HG02588 (cell line): Measurements from ENCODE around the gene SH3TC1.

ENCODE experiments used
- ATAC-seq: cut with Tn5 transposase; IDR thresholded peaks from one replicate; pipeline ENCODE4 v1.9.1; 2021; ENCODE audit warnings: mild to moderate bottlenecking, moderate library complexity; ENCODE audit not compliant: unreplicated experiment

SH3TC1 gene

DNA sequence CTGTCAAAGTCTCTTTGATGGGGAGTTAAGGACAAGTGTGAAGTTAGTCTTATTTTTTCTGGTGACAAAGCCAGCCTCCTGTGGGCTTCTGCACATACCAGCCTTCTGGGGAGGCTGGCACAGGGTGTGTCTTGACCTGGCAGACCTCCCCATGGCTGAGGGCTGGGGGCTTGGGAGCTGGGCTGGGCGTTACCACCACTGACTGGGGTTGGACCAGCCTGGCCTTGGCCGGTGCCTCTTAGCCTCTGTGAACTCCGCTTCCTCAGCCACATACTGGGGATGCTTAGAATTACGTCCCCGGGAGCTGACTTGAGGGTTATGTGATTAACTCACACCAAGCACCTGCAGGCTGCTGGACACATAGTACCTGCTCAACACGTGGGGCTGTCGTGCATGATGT is 14.0 kb downstream of the SH3TC1 start:
- no peak for ATAC-seq

DNA sequence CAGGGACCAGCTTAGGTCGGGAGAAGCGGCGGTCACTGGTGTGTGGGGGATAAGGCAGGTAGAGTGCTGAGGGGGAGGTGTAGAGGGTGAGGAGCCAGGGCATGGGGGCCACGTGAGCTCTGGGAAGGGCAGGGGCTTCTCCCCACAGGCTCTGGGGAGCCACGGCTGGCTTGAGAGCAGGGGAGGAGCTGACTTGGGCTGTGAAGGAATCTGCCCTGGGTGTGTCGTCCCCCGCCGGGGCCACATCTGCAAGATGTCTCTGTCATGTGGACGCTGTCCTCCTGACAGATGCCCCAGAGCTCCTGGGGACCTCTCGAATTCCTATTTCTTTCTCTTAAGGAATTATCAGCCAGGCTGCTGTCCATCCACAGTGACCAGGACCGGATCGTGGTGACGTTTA is 15.0 kb downstream of the SH3TC1 start:
- no peak for ATAC-seq

DNA sequence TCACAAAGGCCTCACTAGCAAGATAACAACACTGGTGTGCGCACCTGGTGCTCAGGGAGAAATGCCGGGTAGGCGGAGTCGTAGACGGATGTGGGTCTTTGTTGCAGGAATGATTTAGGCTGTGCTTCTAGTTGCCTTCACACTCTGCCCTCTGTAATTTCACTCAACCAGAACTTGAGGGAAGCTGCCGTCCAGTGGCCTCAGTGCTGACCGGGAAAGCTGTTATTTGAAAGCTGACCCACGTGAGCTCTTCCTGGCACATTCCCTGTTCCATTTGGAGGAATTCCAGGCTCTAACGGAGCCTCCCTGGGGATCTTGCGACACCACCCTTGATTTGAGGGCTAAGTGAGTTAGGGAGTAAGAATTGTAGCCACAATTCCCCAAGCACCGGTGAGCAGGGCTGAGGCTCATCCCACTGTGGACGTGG is 15.9 kb downstream of the SH3TC1 start:
- no peak for ATAC-seq

DNA sequence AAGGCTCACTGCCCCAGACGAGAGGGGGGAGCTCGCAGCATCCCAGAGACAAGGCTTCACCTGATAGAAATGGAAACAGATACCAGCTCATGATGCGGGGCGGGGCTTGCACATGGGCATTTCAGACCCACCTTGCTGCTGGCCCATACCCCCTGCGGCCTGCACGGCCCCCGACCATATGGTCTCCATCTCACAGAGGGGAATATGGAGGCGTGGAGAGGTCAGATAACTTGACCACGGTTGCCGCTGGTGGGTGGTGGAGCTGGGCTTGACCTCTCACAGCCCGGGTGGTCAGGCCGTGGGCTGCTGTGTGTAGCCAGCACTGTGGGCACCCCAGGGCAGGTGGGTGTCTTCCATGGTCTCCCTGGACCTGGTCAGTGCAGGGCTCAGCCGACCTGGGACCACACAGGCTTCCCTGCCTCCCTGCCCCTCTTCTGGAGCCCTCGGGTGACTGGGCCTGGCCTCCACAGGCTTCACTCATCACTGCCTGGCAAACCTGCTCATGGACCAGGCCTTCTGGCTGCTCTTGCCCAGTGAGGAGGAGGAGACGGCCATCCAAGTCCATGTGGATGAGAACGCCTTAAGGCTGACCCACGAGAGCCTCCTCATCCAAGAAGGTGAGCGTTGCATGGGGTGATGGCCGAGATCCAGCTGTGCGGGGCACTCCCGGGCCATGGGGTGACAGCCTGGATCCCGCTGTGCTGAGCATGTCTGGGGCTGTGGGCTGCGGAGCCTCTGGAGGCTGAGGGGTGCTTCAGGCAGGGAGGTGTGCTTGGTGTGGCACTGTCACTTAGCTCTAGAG is 16.8 kb downstream of the SH3TC1 start:
- ATAC-seq: no peak

DNA sequence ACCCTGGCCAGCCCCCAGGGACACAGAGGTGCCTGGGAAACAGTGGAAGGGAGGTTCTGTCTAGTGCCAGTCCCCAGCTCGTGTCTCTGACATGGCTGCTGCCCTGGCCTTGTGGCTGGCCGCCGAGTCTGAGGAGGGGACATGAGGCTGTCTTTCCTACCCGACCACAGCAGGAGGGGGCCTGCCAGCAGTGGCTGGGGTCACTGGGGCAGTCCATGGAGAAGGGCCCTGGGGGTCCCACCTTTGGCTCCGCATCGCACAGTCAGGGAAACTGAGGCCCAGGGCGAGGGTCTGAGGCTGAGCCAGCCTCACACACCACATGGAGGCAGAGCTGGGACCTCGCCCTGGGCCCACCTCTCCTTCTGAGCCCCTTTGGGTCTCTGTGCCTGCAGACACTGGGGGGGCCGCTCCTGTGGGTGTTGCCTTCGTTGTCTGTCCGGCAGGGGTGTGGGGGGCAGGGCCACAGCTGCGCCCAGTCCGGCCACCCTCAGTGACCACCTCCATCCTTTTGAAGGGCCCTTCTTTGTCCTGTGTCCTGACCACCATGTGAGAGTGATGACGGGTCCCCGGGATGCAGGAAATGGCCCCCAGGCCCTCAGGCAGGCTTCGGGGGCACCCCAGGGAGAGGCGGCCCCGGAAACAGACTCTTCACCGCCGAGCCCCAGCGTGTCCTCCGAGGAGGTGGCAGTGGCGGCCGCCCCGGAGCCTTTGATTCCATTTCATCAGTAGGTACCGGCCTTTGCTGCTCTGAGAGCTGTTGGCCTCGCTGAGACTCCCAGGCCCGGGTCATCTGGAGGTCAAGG is 17.6 kb downstream of the SH3TC1 start:
- no peak for ATAC-seq

DNA sequence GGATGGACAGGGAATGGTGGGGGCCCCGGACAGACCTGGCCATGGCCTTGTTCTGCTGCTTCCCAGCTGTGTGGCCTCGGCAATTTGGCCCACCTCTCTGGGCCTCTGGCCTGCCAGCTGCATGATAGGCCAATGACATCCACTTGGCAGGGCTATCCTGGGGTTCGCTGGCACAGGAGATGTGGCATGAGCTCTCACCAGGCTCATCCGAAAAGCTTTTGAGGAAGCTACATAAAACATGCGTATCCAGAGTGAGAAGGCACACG is 18.1 kb downstream of the SH3TC1 start:
- ATAC-seq: no peak

DNA sequence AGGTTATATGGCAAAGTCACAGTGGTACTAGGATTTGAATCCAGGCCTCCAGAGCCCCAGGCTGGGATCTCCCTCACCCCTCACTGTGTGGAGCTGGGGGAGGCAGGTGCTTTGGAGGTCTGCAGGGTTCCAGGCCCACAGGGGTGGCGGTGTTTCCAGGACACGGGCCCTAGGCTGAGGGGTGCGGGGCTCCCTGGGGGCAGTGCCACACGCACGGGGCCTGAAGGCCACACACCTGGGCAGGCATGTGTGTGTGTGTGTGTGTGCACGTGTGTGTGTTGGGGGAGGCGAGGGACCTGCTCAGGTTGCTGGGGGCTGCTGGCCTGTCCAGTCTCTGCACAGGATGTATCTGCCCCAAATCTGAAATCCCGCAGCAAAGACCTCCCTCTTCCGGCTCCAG is 18.8 kb downstream of the SH3TC1 start:
- ATAC-seq: no peak

DNA sequence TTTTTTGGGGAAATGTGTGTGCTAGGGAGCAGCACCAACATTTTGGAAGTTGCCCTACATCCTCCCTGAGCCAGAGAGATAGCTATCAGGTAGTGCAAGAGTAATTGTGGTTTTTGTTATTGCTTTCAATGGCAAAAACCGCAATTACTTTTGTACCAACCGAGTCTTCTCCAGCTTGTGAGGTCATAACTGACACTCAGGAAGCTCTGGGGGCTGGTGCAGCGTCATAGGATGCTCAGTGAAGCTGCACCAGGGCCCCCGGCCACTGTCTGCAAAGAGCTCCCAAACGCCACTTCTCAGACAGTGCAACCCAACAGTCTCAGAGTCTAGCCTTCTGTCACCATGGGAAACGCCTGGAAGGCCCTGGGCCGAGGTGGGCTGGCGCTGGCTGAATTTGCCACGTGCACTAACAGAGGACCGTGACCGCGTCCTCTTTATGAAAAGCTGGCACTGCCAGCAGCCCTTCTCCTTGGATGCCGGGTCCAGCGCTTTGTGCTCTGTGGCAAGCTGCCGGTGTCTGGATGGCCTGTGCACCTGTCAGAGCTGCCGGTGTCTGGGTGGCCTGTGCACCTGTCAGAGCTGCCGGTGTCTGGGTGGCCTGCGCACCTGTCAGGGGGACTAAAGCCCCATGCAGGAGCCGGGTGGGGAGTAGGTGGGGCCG is 19.4 kb downstream of the SH3TC1 start:
- ATAC-seq: no peak

DNA sequence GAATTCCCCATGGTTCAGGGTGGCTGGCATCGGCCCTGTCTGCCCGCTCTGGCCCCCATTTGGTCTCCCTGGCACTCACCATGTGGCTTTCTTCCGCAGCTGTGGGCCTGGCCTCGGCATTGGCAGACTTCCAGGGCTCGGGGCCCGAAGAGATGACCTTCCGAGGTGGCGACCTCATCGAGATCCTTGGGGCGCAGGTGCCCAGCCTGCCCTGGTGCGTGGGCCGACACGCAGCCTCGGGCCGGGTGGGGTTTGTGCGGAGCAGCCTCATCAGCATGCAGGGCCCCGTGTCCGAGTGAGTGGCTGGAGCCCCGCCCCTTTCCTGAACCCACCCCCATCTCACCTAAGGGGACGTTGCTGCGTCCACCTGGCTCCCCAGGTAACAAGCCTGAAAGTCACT is 20.1 kb downstream of the SH3TC1 start:
- no peak for ATAC-seq

DNA sequence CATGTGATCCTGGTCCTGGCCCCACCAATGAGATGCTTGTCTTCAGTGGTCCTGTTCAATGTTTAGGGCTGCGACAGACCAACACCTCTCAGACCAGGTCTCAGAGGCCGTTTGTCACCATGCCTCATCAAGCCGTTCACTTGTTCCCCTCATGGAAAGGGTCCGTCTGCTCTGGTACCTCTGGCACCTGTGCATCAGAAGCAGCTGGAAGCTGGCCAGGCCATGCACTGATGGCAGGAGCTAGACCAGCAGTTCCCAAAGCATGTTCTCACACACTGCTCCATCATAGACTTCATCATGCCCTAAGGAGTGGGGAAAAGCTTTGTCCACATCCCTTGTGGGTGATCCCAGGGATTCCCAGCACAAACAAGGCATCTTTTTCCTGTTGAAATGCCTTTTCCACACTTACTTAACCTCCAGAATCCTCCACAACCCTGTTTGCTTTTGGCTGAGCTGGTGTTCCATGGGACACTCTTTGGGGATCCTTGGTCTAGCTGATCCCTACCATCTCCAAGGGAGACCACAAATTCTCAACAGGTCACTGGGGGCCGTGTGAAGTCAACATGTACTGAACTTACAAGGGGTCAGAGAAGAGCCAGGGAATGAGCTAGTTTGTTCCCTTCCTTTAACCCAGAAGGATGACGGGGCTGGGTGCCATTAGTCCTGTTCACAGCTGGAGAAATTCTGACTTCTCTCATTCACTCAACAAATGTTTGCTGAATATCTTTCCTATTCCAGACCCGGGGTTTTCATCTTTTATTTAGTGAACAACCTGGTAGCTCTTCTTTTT is 21.8 kb downstream of the SH3TC1 start:
- no peak for ATAC-seq

DNA sequence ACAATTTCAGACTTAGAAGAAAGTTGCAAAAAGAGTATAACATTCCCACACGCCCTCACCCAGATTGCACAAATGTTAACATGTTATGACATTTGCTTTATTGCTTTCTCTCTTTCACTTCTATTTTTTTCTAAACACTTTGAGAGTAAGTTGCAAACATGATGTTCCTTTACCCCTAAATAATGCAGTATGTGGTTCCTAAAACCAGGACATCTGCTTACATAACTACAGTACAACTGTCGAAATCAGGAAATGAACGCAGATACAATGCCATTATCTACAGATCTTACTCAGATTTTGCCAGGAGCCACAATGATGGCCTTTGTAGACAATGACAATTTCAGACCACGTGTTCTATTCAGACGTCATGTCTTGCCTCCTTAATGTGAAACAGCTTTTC is 22.4 kb downstream of the SH3TC1 start:
- ATAC-seq: no peak

DNA sequence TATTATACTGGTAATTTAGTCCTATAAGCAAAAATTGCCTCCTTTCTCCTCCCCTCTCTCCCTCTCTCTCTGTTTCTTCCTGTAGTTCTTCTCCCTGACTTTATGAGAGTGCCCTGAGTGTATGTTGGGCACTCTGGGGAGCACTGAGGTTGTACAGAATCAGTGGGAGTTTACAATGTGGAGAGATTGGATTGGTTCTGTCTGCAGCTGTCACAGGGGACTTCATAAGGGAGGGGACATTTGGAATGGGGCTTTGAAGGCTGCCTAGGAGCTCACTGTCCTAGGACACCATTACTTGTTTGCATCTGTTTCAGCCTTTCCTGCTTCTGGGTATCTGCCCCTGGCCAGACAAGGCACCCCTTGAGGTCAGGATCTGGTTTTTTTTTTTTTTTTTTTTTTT is 22.9 kb downstream of the SH3TC1 start:
- no peak for ATAC-seq

DNA sequence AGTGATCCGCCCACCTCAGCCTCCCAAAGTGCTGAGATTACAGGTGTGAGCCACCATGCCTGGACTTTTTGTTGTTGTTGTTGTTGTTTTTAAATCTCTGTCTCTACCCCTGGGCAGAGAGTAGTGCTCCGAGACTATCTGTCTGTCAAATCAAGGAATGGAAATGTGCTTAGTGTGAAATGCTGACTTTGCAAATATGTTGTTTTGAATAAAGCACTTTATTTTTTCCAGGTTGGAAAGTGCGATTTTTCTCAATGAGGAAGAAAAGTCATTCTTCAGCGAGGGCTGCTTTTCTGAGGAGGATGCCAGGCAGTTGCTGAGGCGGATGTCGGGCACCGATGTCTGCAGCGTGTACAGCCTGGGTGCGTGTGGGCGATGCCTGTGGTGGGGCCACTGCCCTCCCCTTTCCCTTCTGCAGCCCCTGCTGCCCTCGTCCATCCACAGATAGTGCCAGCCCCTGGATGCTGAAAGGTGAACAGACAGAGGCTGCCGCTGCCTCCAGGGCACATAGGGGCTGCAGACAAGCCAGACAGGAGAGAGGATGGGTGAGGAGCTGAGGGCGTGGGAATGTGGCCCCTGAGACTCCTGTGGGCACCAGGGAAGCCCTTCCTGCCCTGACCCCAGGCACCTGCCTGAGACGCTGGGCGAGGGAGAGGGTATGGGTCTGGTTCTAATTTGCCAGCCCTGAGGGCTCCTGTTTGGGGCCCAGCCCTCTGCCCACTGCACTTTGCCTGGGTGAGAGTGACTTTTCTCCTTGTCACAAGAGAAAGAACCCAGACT is 23.7 kb downstream of the SH3TC1 start:
- ATAC-seq: no peak

DNA sequence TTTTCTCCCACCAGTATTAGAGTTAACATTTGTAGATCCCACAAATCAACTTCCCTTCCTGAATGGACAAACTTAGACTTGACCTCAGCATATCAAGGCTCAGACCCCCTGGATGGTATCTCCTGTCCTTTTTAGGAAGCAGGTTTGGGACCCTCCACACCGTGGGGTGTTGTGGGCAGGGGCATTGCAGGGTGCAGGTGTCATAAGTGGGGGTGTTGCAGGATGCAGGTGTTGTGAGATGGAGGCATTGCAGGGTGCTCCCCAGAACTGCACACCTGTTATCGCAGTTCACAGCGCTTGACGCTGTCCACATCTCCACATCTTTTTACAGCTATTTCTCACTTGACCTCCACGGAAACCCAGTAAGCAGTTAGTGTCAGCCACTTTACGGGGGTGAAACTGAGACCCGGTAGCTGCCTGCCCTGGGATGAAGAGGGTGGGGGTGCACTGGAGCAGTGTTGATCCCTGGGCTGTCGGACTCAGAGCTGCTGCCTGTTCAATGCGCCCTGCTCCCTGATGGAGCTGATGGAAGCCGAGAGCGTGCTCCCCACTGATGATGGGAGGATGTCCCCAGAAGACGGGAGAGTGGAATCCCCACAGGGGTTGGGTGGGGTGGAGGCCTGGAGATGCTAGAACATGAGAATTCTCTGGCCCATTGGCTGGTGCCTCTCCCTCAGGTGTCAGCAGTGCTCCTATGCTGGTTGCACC is 25.3 kb downstream of the SH3TC1 start:
- ATAC-seq: no peak

DNA sequence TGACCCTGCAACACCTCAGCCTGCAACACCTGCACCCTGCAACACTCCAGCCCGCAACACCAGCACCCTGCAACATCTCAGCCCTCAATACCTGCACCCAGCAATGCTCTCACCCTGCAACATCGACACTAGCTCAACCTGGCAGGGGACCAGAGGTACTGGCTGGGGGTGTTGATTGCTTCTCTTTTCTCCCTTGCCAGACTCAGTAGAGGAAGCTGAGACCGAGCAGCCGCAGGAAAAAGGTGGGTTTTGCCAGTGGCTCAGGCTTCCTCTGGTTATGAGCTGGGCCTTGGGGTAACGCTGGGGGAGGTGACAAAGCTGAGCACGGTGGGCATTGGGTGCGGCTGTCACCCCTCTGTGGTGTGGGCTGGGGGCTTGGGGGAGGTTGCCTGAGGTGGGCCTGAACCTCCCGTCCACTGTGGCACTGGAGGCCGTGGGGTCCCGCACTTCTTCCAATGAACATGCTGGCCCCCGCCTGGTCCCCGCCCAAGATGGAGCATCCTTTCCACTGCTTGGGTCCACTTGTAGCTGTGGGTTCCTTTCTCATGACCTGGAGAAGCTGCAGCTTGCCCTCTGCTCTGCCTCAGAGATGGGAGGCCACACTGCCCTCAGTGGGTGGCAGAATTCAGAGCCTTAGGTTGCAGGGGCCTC is 26.0 kb downstream of the SH3TC1 start:
- no peak for ATAC-seq

DNA sequence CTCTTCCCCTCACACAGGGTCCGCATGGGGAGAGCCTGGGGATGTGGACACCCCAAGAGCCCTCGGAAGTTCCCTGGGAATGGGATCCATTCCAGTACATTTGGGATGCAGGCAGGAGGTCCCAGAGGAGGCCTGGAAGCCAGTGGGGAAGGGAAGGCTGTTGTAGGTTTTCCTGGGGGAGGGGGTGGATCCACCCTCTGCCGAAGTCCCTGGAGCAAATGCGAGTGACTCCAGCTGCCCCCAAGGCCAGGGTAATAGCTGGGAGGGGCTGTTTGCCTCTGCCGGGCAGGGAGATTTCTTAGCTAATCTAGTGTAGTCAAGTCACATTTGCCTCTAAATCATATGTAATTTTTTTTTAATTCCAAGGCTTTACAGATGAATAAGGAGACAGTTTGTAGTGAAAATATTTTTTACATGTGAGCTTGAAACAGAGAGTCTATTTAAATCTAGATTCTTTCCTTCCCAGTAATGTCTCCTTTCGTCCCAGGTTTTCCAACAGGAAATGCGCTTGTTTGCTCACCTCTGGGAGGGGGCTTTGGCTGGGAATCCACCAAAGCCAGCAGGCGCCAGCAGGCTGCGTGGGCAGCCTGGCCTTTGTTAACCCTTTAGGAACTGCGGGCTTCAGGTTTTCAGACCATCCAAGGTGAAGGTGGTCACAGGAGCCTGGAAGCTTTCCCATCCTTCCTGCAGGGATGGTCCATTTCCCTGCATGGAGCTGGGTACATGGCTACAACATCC is 26.8 kb downstream of the SH3TC1 start:
- ATAC-seq: no peak

DNA sequence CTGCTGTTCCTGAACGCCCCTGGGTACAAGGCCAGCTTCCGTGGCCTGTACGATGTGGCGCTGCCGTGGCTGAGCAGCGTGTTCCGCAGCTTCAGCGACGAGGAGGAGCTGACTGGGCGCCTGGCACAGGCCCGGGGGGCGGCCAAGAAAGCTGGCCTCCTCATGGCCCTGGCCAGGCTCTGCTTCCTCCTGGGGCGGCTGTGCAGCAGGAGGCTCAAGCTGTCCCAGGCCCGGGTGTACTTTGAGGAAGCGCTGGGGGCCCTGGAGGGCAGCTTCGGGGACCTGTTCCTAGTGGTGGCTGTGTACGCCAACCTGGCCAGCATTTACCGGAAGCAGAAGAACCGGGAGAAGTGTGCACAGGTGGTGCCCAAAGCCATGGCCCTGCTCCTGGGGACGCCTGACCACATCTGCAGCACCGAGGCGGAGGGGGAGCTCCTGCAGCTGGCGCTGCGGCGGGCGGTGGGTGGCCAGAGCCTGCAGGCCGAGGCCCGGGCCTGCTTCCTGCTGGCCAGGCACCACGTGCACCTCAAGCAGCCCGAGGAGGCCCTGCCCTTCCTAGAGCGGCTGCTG is 28.2 kb downstream of the SH3TC1 start:
- ATAC-seq: no peak

DNA sequence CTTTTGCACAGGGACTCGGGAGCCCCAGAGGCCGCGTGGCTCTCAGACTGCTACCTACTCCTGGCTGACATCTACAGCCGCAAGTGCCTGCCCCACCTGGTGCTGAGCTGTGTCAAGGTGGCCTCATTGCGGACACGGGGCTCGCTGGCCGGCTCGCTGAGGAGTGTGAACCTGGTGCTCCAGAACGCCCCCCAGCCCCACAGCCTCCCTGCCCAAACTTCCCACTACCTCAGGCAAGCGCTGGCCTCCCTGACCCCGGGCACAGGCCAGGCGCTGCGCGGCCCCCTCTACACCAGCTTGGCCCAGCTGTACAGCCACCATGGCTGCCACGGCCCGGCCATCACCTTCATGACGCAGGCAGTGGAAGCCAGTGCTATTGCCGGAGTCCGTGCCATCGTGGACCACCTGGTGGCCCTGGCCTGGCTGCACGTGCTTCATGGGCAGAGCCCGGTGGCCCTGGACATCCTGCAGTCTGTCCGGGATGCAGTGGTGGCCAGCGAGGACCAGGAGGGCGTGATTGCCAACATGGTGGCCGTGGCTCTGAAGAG is 28.8 kb downstream of the SH3TC1 start:
- ATAC-seq: no peak
